AG09319 (cell line): ENCODE results near the gene GADD45GIP1.
"Not testable (repeated sequence)": the region's sequence is repeated elsewhere in the genome, so short reads cannot be mapped to it uniquely, and the experiment has no call there.

Source experiments
- DNase-seq: peaks from one replicate; pipeline ENCODE4 v3.0.0-alpha.2; 2010; ENCODE audit warnings: low read depth; ENCODE audit errors: extremely low read depth
- TF ChIP-seq, protein P1 (sequence below): IDR thresholded peaks from 2 replicates; pipeline ENCODE4 v1.5.1; 2011; ENCODE audit warnings: low read depth, mild to moderate bottlenecking, inconsistent platforms, low read length, moderate library complexity

The GADD45GIP1 gene

DNA sequence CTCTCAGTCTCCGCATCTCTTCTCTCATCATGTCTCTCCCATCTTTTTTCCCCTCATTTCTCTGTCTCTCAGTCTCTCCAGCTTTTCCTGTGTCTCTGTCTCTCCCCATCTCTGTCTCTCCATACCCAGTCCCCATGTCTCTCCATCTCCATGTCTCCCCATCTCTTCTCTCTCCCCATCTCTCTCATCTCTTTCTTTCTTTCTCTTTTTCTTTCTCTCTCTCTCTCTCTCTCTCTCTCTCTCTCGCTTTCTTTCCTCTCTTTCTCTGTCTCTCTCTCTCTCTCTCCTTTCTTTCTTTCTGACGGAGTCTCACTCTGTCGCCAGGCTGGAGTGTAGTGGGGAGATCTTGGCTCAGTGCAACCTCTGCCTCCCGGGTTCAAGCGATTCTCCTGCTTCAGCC lies 25.6 kb upstream of the GADD45GIP1 start:
- DNase-seq: no peak
- TF ChIP-seq, protein P1, sequence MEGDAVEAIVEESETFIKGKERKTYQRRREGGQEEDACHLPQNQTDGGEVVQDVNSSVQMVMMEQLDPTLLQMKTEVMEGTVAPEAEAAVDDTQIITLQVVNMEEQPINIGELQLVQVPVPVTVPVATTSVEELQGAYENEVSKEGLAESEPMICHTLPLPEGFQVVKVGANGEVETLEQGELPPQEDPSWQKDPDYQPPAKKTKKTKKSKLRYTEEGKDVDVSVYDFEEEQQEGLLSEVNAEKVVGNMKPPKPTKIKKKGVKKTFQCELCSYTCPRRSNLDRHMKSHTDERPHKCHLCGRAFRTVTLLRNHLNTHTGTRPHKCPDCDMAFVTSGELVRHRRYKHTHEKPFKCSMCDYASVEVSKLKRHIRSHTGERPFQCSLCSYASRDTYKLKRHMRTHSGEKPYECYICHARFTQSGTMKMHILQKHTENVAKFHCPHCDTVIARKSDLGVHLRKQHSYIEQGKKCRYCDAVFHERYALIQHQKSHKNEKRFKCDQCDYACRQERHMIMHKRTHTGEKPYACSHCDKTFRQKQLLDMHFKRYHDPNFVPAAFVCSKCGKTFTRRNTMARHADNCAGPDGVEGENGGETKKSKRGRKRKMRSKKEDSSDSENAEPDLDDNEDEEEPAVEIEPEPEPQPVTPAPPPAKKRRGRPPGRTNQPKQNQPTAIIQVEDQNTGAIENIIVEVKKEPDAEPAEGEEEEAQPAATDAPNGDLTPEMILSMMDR: no peak

DNA sequence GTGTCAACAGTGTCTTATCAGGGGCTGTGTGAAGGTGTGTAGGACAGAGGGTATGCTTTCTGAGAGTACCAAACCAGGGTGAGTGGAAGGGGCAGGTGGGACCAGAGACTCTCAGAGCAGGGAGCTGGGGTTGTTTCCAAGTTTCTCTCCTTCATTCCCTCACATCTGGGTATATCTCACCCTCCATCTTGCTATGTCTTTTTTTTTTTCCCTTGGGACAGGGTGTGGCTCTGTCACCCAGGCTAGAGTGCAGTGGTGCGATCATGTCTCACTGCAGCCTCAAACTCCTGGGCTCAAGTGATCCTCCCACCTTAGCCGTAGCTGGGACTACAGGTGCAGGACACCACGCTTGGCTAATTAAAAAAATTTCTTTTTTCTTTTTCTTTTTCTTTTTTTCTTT lies 23.0 kb upstream of the GADD45GIP1 start:
- TF ChIP-seq, protein P1: no peak
- no peak for DNase-seq

DNA sequence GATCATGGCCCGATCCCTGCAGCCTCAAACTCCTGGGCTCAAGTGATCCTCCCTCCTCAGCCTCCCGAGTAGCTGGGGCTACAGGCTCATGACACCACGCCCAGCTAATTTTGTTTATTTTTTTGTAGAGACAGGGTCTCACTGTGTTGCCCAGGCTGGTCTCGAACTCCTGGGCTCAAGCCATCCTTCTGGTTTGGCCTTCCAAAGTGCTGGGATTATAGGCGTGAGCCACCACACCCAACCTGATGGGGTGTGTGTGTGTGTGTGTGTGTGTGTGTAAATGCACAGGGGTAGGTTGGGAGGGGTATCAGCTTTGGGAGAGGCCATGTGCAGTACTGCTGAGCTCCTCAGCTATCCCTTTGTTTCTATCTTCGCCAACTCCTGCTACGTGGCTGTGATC lies 19.1 kb upstream of the GADD45GIP1 start:
- DNase-seq: not testable (repeated sequence)

DNA sequence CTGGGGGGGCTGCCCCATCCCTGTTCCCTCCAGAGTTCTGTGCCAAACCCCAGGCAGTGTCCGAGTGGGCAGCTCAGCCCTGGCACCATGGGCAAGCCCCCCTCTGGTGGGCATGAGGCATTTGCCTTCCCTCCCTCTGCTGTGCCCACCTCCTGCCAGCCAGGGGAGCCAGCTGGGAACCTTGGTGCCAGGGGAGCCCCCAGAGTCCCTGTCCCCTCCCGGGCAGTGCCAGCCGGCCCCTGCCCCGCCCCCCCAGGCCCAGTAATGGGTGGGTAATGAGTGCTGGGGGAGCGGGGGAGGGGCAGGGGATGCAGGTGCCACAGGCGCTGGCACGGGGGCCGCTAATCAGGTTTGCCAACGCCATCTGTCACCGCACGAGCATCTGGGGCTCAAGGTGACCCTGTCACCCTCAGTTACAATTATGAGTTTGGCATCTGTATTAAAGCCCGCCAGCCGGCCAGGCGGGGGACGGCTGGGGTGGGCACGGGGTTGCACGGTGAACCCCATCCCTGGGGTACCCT lies 18.3 kb upstream of the GADD45GIP1 start:
- TF ChIP-seq, protein P1: no peak
- DNase-seq: no peak

DNA sequence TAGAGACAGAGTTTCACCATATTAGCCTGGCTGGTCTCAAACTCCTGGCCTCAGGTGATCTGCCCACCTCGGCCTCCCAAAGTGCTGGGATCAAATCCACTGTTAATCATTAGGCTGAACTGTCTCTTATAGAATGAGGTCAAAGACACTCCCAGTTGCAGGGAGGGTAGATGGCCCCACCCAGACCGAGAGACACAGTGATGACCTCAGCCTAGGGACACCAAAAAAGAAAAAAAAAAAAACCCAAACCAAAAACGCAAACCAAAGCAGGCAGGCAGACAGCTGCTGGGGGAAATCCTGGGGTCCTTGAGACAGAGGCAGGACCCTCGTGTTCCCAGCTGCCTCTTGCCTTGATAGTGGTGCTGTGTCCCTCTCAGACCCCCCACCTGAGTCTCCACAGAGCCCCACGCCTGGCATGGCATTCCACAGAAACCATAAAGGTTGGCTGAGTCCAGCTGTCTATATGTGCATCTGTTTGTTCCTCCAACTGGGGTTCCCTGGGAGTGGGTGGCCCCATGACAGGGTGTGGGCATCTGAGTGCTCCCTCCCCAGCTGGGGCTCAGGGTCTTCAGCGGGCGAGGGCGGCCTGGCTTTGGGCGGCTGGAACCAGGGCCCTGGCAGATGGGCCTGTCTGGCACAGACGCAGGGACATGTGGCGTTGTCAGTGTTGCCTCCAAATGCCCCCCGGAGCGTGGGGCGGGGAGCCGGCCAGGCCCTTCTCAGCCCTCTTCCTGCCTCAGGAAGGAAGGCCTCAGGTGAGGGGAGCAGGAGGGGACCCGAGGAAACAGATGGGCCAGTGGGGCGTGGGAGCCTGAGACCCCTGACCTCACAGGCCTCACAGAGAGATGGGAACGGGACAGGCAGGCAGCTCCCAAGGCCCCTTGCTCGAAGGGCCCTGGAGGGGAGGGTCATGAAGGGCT lies 17.5 kb upstream of the GADD45GIP1 start:
- TF ChIP-seq, protein P1: no peak
- DNase-seq: no peak

DNA sequence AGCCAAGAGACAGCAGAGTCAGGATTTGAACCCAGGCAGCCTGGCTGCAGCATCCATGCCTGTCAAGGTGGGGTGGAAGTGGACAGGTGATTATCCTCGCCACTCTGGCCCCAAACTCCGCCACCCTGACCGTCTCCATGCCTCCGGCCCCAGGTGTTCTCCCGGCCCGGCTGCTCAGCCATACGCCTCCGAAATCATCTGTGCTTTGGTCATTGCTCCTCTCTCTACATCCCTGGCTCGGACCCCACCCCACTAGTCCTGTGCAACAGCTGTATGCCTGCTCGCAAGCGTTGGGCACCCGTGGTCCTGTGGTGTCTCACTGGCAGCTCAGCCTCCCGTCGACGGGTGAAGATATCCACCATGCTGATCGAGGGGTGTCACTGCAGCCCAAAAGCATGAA lies 16.2 kb upstream of the GADD45GIP1 start:
- TF ChIP-seq, protein P1: no peak
- no peak for DNase-seq

DNA sequence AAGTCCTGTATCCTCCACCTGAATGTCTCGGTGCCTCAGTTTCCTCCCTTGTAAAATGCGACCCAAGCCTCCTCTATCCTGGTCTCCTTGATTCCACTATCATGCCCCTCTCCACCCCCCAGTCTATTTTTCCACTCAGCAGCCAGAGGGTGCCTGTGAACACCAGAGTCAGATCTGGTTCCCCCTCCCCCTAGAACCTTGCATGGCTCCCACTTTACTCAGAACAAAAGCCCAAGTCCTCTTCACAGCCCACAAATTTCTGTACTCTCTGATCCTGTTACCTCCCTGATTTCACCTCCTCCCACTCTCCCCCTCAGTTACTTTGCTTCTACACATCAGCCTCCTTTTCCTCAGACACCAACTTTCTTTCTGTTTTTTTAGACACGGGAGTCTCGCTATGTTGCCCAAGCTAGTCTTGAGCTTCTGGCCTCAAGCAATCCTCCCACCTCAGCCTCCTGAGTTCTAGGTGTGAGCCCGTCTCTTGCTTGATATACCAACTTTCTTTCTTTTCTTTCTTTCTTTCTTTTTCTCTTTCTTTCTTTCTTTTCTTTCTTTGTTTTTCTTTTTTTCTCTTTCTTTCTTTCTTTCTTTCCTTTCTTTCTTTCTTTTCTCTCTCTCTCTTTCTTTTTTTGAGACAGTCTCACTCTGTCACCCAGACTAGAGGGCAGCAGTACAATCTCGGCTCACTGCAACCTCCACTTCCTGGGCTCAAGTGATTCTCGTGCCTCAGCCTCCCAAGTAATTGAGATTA lies 13.2 kb upstream of the GADD45GIP1 start:
- TF ChIP-seq, protein P1: no peak
- DNase-seq: no peak
